Right atrium auricular region (tissue), 2 donors: Measurements from ENCODE around the gene CDH13. TPM values are rescaled to one million over a fixed set of nuclear protein-coding genes. Genes with fewer than 3 reads are reported as not detected.

Experiments
- DNase-seq: peaks from one replicate; pipeline ENCODE4 v3.0.0-alpha.2; 2019; ENCODE audit warnings: low spot score
- H3K27ac ChIP-seq, 2 donors: fragments of 200-600 bp; sonication (generic); 1 replicate in 1 of 2; 2 replicates in 1 of 2; pipeline ENCODE4 v1.5.1; 2016 to 2019
- H3K27me3 ChIP-seq, 2 donors: fragments of 200-600 bp; sonication (generic); one replicate each; pipeline versions ENCODE4 v1.5.1 to v1.6.0; 2017 to 2019
- H3K36me3 ChIP-seq: fragments of 200-600 bp; sonication (generic); one replicate; pipeline ENCODE4 v1.5.1; 2016
- H3K4me1 ChIP-seq, 2 donors: fragments of 200-600 bp; sonication (generic); one replicate each; pipeline versions ENCODE4 v1.5.1 to v1.6.0; 2017 to 2019
- H3K4me3 ChIP-seq, 2 donors: fragments of 200-600 bp; sonication (generic); 1 replicate in 1 of 2; 2 replicates in 1 of 2; pipeline ENCODE4 v1.5.1; 2017 to 2019; ENCODE audit warnings: mild to moderate bottlenecking in 1 of 2, moderate library complexity in 1 of 2
- H3K9me3 ChIP-seq, 2 donors: fragments of 200-600 bp; sonication (generic); one replicate each; pipeline ENCODE4 v1.5.1; 2019
- total RNA-seq, 2 donors: library from RNA; depleted of rRNA; stranded (reverse); fragments of >200 nt; gene quantifications; one replicate each; pipeline ENCODE4 v1.1.0, GENCODE V29; 2016
- TF ChIP-seq, protein P1 (sequence below), 2 donors: fragments of 200-600 bp; sonication (generic); IDR thresholded peaks; one replicate each; pipeline ENCODE4 v1.5.1; 2019; ENCODE audit warnings: antibody characterized with exemption in 2 of 2

CDH13 gene
- total RNA-seq, 2 donors from 2014 or later: 75.4 to 85.9 TPM

DNA sequence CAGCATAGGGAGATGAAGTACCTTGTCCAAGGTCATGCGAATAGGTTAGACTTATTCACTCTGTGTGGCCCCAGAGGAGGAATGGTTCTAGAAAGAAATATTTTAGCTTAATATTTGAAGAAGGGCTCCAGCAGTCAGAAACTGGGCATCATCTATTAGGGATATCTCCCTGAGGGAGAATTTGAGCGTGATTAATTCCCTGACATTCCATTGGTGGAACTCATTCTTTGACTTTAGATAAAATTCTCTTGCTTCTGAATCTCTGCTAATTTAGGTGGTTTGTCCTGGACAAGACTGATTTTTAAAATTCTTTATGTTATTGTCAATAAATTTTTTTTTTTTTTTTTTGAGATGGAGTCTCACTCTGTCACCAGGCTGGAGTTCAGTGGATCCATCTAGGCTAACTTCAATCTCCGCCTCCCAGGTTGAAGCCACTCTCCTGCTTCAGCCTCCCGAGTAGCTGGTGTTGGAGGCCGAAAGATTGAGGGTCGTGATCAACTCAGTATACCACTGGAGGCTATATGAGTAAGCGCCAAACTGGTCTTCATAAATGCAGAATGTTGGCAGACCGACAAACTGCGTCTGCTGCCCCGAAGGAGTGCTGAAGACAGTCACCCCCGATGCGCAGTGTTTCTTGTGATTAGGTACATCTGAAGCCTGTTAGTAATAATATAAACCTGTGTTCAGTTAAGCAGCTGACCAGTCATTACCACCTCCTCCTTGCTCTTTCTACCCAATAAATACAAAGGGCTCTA lies 913.1 kb downstream of the CDH13 start:
- H3K9me3 ChIP-seq: no peaks in the 10 kb centered on the region
- TF ChIP-seq, protein P1, sequence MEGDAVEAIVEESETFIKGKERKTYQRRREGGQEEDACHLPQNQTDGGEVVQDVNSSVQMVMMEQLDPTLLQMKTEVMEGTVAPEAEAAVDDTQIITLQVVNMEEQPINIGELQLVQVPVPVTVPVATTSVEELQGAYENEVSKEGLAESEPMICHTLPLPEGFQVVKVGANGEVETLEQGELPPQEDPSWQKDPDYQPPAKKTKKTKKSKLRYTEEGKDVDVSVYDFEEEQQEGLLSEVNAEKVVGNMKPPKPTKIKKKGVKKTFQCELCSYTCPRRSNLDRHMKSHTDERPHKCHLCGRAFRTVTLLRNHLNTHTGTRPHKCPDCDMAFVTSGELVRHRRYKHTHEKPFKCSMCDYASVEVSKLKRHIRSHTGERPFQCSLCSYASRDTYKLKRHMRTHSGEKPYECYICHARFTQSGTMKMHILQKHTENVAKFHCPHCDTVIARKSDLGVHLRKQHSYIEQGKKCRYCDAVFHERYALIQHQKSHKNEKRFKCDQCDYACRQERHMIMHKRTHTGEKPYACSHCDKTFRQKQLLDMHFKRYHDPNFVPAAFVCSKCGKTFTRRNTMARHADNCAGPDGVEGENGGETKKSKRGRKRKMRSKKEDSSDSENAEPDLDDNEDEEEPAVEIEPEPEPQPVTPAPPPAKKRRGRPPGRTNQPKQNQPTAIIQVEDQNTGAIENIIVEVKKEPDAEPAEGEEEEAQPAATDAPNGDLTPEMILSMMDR (IDR thresholded peaks at IDR 0.05): no peak
- H3K27me3 ChIP-seq: no peaks in the 10 kb centered on the region

DNA sequence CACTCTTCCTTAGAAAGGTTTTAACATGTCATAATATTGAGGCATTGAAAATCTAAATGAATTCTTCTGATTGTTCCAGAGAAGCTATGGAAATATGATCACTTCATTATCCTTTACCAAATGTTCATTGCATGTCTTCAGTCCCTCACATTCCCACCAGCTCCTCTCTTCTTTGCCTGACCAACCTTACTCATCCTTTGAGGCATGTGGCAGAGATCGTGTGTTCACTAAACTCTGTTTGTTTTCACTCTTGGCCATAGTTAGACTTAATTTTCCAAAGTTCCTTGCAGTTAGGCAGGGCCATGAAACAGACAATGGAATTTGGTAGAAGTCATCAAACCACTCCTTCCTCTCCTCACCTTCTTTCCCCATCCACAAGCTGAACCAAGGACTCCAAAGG lies 914.5 kb downstream of the CDH13 start:
- no peak for DNase-seq
- Histone ChIP-seq H3K27me3 (no peaks in the 10 kb centered on the region), H3K9me3 (no peaks in the 10 kb centered on the region), H3K27ac (no peak overlapping the region), H3K4me1 (no peaks in the 10 kb centered on the region), H3K4me3 (no peak overlapping the region), H3K36me3 (no peaks in the 10 kb centered on the region)
- TF ChIP-seq, protein P1 (IDR thresholded peaks at IDR 0.05): no peak

More for the DNA sequence above, 913.1 kb downstream of the CDH13 start:
- DNase-seq: no peak
- H3K4me1 ChIP-seq: no peaks in the 10 kb centered on the region
- H3K36me3 ChIP-seq: no peaks in the 10 kb centered on the region
- no peak overlapping the region for H3K4me3 ChIP-seq
- H3K27ac ChIP-seq: no peak overlapping the region

DNA sequence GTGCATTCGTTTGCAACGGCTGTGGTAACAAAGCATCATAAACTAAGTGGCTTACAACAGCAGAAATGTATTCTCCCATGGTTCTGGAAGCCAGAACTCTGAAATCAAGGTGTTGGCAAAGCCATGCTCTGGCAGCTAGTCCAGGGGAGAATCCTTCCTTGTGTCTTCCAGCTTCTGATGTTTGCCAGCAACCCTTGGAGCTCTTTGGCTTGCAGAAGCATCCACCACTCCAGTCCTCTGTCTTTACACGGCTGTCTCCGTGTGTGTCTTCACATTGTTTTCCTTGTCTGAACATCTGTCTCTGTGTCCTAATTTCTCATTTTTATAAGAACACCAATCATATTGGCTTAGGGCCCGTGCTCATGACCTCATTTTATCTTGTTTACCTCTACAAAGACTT lies 915.7 kb downstream of the CDH13 start:
- no peak overlapping the region for H3K27ac ChIP-seq
- H3K27me3 ChIP-seq: no peaks in the 10 kb centered on the region
- TF ChIP-seq, protein P1 (IDR thresholded peaks at IDR 0.05): no peak
- H3K9me3 ChIP-seq: no peaks in the 10 kb centered on the region
- H3K4me3 ChIP-seq: no peak overlapping the region
- DNase-seq: no peak
- H3K36me3 ChIP-seq: no peaks in the 10 kb centered on the region
- H3K4me1 ChIP-seq: no peaks in the 10 kb centered on the region

DNA sequence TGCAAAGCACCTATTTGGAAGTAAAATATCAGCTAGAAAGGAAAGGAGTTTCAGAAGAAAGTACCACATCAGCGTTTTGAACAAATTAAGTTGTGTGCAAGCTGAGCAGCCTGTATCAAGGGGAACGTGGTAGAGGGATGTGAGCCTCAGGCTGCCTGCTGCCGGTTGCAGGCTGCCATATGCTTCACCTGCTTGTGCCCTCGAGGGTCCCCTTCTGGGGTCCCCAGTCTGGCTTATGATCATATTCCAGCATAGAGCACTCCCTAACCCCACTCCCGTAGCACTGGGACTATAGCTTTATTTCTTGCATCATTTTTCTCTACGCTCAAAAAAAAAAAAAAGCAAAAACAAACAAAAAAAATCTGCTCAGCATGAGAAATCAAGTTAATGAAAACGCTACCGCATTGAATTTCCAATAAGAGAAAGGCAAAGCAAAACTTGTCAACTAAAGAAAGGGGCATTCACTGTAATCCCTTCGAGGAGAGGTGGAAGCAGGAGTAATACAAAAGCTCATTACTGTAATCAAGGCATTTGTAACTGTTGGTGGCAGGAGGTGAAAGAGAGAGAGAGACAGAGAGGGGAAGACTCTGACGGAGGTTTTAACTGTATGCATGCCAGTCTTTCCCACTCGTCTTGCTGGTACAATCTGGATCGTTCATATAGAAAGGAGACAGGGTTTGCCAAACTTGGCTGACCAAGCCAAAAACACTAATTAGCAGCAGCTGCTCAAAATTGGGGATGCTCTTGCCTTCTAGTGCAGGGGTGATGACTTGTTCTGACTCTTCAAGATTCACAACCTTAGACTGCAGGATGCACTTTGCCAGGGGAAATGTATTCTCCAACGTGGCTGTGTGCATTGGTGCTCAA lies 922.8 kb downstream of the CDH13 start:
- Histone ChIP-seq H3K4me1 (no peaks in the 10 kb centered on the region), H3K27me3 (no peaks in the 10 kb centered on the region), H3K9me3 (no peaks in the 10 kb centered on the region), H3K27ac (no peak overlapping the region), H3K4me3 (no peak overlapping the region), H3K36me3 (no peaks in the 10 kb centered on the region)
- TF ChIP-seq, protein P1 (IDR thresholded peaks at IDR 0.05): no peak
- no peak for DNase-seq

DNA sequence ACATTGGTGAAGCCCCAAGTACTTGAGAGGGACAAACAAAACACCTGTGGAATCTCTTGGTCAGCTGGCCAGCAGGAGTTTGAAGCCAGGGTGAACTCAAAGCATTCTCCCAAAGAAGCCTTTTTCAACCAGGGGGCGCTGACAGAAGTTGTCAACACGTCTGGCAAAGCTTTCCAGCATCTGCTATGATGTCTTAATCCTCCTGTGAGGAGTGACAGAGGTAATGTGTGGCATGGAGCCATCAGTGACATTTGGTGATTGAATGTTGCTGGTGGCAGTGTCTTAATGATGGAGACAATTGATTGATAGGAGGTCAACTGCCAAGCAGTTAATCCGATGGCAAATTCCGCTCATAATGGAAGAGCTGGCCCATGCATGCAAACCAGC lies 923.4 kb downstream of the CDH13 start:
- Histone ChIP-seq H3K9me3 (no peaks in the 10 kb centered on the region), H3K27me3 (no peaks in the 10 kb centered on the region), H3K36me3 (no peaks in the 10 kb centered on the region), H3K4me1 (no peaks in the 10 kb centered on the region), H3K4me3 (no peak overlapping the region), H3K27ac (no peak overlapping the region)
- DNase-seq: no peak
- TF ChIP-seq, protein P1 (IDR thresholded peaks at IDR 0.05): no peak
